Stimulated activated CD4-positive, alpha-beta T cell treated with anti-CD3 and anti-CD28 coated beads, Interleukin-4, amount 100 ng/mL, for 48 hours (primary cell): ENCODE results near the gene TRIM26.
A peak's percentile ranks its signal among the peaks of the same experiment; 100 is the strongest.
"Not testable (repeated sequence)": the region's sequence is repeated elsewhere in the genome, so short reads cannot be mapped to it uniquely, and the experiment has no call there.

Experiments
- DNase-seq, 2 donors: peaks; one replicate each; pipeline ENCODE4 v3.0.0-alpha.2; 2020; ENCODE audit warnings: low read depth in 2 of 2

The TRIM26 gene

DNA sequence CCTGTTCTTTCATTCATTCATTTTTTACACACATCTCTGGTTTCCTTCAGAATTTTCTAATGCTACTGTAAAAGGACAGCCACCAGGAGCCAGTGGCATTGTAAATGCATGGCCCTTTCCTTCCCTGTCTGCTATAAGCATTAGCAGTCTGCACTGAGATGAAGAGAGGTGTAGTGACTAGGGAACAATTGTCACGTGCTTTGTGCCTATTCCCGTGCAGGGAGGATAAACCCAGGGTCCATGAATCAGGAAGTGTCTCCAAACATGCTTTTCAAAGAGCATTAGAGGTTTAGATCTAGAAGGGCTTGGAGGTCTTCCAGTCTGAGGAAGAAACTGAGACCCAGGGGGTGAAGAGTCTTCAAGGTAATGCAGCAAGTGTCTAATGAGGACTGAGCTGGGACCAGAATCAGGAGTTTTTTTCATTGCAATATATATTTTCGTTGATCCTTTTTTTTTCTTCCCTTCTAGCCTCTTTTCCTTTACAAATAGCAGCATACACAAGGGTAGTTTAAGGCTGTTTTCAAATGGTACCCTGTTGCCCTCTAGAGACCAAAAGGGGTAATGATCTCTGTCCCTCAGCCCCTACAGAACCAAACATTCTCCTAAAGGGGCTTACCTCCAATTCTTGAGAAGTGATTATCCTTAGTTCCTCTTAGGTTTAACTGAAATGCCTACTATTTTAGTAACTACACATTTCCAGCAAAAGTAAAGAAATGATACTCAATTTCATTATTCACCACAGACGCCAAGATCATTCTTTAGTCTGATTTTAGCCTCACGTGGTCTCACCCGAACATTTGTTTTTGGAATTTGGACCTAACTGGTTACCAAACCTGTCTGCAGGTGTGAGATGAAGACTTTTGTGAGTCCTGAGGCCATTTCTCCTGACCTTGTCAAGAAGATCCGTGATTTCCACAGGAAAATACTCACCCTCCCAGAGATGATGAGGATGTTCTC, 43.3 kb downstream of the TRIM26 start:
- no peak for DNase-seq

- DNase-seq, result no peak
These were observed 44.5 kb downstream of the TRIM26 start for GRCh38 chr6:30168741-30169140.

DNA sequence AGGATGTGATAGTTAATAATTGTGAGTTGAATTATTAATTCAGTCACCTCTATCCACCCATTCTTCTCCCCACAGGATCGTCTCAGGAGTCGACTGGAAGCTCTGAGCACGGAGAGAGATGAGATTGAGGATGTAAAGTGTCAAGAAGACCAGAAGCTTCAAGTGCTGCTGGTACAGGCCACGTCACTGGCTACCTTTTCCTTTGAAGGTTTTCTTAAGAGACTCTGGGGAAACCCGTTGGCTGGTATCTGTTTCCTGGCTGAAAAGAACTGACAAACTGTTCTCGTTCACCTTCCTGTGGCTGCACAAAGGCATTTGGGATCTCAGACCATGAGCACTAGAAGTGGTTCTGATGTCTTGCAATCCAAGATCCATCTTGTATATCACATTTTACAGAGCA, 46.1 kb downstream of the TRIM26 start:
- DNase-seq, result no peak

DNA sequence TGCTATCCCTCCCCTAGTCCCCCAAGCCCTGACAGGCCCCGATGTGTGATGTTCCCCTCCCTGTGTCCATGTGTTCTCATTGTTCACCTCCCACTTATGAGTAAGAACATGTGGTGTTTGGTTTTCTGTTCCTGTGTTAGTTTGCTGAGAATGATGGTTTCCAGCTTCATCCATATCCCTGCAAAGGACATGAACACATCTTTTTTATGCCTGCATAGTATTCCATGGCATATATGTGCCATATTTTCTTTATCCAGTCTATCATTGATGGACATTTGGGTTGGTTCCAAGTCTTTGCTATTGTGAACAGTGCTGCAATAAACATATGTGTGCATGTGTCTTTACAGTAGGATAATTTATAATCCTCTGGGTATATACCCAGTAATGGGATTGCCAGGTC, 48.0 kb downstream of the TRIM26 start:
- DNase-seq, result not testable (repeated sequence)

GRCh38 chr6:30164714-30165113, 48.5 kb downstream of the TRIM26 start:
- no peak for DNase-seq

DNA sequence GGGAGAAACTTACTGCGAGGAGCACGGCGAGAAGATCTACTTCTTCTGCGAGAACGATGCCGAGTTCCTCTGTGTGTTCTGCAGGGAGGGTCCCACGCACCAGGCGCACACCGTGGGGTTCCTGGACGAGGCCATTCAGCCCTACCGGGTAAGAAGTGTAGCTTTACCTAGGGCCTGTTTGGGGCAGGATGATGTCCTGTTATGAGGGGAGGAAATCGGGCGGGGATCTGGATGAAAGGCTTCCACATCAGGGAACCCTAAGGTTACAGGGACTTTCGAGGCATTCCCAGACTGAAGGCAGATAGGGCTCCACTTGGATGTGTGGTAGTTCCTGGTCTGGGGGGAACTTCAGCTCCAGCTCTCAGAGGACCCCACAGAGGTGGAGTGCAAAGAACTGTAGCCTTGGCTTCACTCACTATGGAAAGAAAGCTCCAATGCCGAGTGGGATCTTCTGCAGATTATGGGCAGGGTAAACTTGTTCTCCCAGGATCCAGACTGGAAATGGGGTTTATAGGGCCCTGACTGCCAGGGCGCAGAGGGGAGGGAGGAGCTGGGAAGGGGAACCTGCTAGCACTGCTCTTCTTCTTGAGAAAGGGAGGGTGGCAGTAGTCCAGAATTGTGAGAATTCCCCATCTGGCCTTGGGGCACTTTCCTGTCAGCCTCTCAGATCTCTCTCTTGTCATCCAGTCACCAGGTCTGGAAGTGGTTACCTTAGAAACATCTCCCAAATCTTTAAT, 49.1 kb downstream of the TRIM26 start:
- DNase-seq, result no peak

DNA sequence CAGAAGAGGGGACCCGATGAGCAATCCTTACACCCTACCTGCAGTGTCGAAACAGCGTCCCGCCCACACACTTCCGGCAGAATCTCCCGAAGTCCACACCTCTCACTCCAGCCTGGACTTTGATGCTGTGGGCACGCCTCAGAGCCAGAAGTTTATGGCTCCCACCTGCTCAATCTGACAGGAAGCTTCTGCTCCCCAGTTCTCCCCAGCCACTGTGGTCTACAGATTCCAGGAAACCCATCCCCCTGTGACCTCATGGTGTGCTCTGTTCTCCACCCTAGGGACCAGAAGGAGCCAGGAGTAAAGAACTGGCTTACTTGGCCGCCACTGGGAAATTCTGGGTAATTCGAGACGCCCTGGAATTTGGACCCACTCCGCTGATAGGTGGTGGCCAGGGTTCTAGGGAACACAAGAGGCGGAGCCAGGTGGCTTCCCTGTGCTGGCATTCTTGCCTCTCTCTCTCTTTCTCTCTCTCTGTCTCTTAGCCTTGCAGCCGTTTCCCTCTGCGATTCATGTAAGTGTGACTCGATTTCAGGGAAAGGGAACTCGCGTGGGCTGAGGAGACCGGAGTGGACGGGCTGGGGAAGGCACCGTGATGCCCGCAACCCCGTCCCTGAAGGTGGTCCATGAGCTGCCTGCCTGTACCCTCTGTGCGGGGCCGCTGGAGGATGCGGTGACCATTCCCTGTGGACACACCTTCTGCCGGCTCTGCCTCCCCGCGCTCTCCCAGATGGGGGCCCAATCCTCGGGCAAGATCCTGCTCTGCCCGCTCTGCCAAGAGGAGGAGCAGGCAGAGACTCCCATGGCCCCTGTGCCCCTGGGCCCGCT, 49.9 kb downstream of the TRIM26 start, which contains the start of gene TRIM15:
Gene TRIM15 (plus strand): TSS at position 457 of the 828 bp plus-strand sequence. CDS start 139 bp downstream, at position 596.
- peak; percentile 54 to 61 for DNase-seq

- no peak for DNase-seq
These were observed 50.7 kb downstream of the TRIM26 start for GRCh38 chr6:30162265-30163089.

DNA sequence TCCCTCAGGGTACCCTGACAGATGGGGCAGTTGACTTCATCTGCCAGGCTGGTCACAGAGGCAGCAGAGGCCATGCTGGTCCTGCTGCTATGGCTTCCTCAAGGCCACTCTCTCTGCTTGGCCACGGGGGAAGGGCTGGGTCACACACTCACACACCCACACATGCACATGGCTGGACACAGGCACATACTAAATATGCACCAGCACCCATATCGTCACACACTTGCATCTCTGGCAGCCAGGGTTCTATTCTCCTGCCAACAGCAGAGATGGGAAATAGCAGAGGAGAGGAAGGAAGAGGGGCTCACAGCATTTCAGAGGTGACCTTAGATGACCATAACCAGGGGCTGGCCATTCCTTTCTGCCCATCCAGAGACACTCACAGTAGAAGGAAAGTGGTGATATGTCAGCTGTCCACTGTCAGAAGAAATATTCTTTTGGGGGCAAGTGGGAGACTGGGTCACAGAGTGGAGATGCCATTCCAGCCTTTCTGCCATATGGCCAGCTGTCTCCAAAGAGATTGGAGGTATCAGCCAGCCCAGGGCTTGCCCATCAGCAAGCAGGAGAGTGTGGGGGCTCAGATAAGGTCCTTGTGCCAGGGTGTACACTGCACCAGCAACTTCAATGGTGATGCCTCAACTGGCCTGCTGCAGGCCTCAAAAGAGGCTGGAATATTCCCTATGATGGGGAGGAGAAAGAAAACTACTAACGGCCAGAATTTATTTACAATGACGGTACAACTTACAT, 52.2 kb downstream of the TRIM26 start, which contains the start of gene TRIM10:
Gene TRIM10 (minus strand): TSS at position 427 of the 747 bp plus-strand sequence. CDS start 353 bp downstream, at position 74.
- no peak for DNase-seq

DNA sequence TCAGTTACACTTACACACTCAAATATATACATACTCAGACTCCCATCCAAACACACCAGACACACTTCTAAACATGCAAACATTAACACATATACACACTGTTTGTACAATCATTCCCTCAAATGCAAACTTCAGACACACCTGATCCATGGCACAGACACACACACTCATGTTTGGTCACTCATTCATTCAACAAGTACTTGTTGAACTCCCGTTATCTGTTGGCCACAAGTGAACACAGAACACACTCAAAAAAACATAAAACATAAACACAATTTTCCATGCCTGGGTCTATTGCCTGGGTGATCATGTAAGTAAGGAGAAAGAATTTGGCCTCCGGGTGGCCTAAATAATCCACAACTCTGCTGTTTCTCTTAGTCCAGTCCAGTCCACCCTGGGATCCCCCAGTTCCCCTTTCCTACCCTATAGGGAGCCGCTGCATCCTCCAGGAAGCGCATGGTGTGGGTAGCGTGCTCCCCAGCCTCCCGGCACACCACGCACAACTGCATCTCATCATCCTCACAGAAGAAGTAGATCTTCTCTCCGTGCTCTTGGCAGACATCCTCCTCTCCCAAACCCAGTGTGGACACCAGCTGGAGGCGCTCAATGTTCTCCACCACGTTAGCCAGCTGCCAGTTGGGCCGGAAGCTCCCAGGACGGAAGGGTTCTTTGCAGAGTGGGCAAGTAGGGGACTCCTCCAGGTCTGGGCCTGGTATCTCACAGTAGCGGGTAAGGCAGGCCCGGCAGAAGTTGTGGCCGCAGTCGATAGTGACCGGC, 53.0 kb downstream of the TRIM26 start:
- no peak for DNase-seq

GRCh38 chr6:30158475-30159040, 54.6 kb downstream of the TRIM26 start:
- DNase-seq, result no peak

DNA sequence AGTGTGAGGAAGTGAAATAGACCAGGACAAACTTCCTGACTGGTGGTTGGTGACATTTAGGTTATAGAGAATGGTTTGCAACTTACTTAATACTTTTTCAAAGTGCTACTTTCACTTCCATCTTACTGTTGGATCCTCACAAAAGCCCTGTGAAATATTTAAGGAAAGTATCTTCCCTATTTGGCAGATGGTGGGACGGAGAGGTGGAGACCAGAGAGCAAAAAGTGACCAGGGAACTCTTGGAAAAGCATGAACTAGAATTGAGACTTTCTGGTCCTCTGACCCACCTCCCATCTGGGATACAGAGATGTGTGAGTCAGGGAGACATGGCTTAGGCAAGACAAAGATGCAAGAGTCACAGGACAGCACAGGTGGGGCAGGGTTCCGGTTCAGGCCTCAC, 55.2 kb downstream of the TRIM26 start:
- DNase-seq, result no peak

DNA sequence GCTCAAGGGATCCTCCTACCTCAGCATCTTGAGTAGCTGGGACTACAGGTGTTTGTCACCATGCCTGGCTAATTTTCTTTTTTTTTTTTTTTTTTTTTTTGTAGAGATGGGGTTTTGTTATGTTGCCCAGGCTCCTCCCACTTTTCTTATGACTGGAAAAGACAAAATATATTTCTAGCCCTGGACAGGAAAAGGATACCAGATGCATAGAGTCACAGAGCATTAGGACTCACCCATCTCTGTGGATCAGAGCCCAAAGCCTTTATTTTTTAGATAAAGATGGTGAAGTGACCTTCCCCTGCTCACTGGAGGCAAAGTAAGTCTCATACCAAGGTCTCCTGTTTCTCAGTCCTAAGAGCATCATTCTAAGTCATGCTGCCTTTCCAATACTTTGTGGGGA, 55.6 kb downstream of the TRIM26 start:
- DNase-seq, result no peak

- DNase-seq, result no peak
These were observed 56.4 kb downstream of the TRIM26 start for GRCh38 chr6:30156774-30157173.

GRCh38 chr6:30156262-30156599, 57.0 kb downstream of the TRIM26 start:
- DNase-seq, result no peak

DNA sequence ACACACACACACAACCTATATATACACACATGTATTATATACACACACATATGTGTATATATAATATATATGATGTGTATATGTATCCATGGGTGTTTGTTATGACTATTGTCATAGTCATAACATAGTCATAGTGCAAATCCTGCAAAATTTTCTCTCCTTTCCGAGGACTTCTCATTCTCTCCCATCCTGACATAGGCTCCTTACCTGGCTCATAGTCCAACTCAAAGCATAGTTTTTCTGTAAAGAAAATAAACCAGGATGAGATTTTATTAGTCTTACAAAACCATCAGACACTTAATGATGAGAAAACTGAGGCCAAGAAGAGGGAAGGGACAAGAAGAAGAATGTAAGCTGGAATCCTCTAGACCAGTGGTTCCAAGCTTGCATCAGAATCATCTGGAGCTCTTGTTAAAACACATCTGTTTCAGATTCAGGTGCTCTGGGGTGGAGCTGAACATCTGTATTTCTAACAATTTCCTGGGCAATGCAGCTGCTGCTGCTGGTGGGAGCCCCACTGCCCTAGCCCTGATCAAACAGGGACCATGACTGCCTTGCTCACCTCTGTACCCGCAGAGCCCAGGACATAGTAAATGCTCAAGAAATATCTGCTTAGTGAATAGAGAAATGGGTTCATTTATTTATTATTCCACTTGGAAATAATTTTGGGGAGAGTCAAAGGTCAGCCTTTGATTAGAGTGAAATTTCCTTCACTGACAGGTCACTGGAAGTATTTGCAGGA, 57.5 kb downstream of the TRIM26 start:
- no peak for DNase-seq

DNA sequence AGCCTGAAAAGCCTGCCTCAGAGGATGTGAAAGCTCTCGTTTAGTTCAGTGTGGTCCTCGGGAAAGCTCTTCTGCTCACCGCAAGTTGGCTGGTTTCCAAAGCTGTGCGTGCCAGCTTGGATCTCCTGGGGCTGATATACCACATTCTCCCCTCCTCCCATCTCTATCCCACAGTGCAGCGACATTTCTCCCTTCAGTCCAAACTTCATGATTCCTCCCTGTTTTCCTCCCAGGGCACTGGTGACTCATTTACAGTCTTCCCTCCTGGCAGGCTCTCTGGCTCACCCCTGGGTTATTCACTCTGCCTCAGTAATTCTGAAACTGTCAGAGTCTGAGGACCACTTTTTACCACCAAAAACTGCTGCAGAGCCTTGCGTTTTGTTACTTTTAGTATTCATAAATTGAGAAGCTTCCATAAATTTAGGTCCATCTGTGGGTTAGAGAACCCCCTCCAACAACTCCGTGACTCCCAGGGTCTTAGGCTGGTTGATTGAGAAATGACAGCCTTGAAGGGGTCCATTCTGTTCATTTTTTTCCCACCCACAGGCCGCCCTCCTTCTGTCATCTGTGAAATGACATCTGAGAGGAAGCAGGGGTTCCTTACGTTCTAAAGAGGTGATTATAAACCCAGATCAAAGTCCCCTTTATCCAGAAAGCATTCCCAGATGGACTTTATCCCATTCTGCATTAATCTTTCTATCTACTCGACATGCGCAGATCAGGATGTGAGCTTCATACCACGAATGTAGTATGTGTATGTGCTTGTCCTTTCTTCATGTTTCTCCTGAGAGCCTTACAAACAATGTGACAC, 58.3 kb downstream of the TRIM26 start:
- no peak for DNase-seq

GRCh38 chr6:30154061-30154460, 59.1 kb downstream of the TRIM26 start:
- no peak for DNase-seq
